GM21423 (cell line): ENCODE measurements around the gene TMEM253.

ENCODE experiments used
- ATAC-seq: cut with Tn5 transposase; IDR thresholded peaks from one replicate; pipeline ENCODE4 v1.9.1; 2021; ENCODE audit warnings: mild to moderate bottlenecking, moderate library complexity; ENCODE audit not compliant: unreplicated experiment

Gene TMEM253

GRCh38 chr14:21100931-21101330 lies at the start of gene TMEM253:
TSS of gene TMEM253 (plus strand) at chr14:21101066. CDS start at chr14:21101344, 278 bp downstream.
- ATAC-seq: no peak

GRCh38 chr14:21053184-21054122 lies 47.4 kb upstream of the TMEM253 start:
- ATAC-seq: no peak

GRCh38 chr14:21054123-21054767 lies 46.6 kb upstream of the TMEM253 start:
- ATAC-seq: no peak

GRCh38 chr14:21054768-21055145 lies 46.1 kb upstream of the TMEM253 start:
- ATAC-seq: no peak

- ATAC-seq: no peak
These were observed 45.3 kb upstream of the TMEM253 start for GRCh38 chr14:21055432-21056117.

GRCh38 chr14:21056520-21057163 lies 44.2 kb upstream of the TMEM253 start:
- ATAC-seq: no peak

- ATAC-seq: no peak
These were observed 42.8 kb upstream of the TMEM253 start, which contains the start of gene RNASE8 for GRCh38 chr14:21057803-21058675. TSS of gene RNASE8 (plus strand) at chr14:21057822. CDS start at chr14:21057893, 71 bp downstream.

GRCh38 chr14:21058903-21059302 lies 42.0 kb upstream of the TMEM253 start:
- no peak for ATAC-seq

- ATAC-seq: no peak
These were observed 40.8 kb upstream of the TMEM253 start for GRCh38 chr14:21059842-21060613.

- ATAC-seq: no peak
These were observed 40.1 kb upstream of the TMEM253 start for GRCh38 chr14:21060614-21061346.

GRCh38 chr14:21061347-21061668 lies 39.6 kb upstream of the TMEM253 start:
- no peak for ATAC-seq

- no peak for ATAC-seq
These were observed 37.4 kb upstream of the TMEM253 start for GRCh38 chr14:21063479-21063878.

- ATAC-seq: no peak
These were observed 33.9 kb upstream of the TMEM253 start for GRCh38 chr14:21066882-21067502.

- no peak for ATAC-seq
These were observed 32.1 kb upstream of the TMEM253 start for GRCh38 chr14:21068521-21069387.

GRCh38 chr14:21069388-21070082 lies 31.3 kb upstream of the TMEM253 start:
- no peak for ATAC-seq

GRCh38 chr14:21070083-21070609 lies 30.7 kb upstream of the TMEM253 start, which contains the start of gene ARHGEF40:
TSS of gene ARHGEF40 (plus strand) at chr14:21070304. CDS start at chr14:21070397, 93 bp downstream.
- no peak for ATAC-seq
